HCT116 (cell line): ENCODE results near the gene DPH3.

Experiments used
- CTCF ChIP-seq, 3 experiments: fragments of 200-600 bp in 1 of 3; sonication (generic) in 1 of 3; IDR thresholded peaks in 2 of 3; conservative IDR thresholded peaks in 1 of 3; 2 replicates each; pipeline ENCODE4 v1.5.1; 2012 to 2017; ENCODE audit warnings: low read depth in 2 of 3, low read length in 2 of 3, antibody characterized with exemption in 1 of 3, borderline replicate concordance in 1 of 3, control low read depth in 1 of 3, mild to moderate bottlenecking in 1 of 3, mixed read lengths in 1 of 3, mixed run types in 1 of 3, moderate library complexity in 1 of 3; ENCODE audit not compliant: insufficient read depth in 1 of 3
- EZH2 ChIP-seq: fragments of 200-600 bp; sonication (generic); IDR thresholded peaks from 2 replicates; pipeline ENCODE4 v1.6.1; 2017; ENCODE audit warnings: antibody characterized with exemption, mixed run types
- FOSL1 ChIP-seq: IDR thresholded peaks from 2 replicates; pipeline ENCODE4 v1.6.1; 2012; ENCODE audit warnings: low read depth
- JUND ChIP-seq: IDR thresholded peaks from 2 replicates; pipeline ENCODE4 v1.6.1; 2012
- POLR2A ChIP-seq: IDR thresholded peaks from 2 replicates; pipeline ENCODE4 v1.7.0; 2011; ENCODE audit warnings: borderline replicate concordance; ENCODE audit not compliant: insufficient read depth, insufficient read length; ENCODE audit errors: extremely low read depth
- RAD21 ChIP-seq: IDR thresholded peaks from 2 replicates; pipeline ENCODE4 v1.6.1; 2012; ENCODE audit warnings: low read depth, mild to moderate bottlenecking
- SRF ChIP-seq: IDR thresholded peaks from 2 replicates; pipeline ENCODE4 v1.6.1; 2012; ENCODE audit warnings: low read depth
- ZNF274 ChIP-seq: fragments of 200-500 bp; sonication (Bioruptor generic); IDR thresholded peaks from 2 replicates; pipeline ENCODE4 v1.6.1; 2014; ENCODE audit warnings: mild to moderate bottlenecking, low read depth, low read length, inconsistent platforms

- TF ChIP-seq POLR2A (no peak), ZNF274 (no peak), CTCF (IDR thresholded peaks at IDR 0.05 in 2 of 3, conservative IDR thresholded peaks at IDR 0.05 in 1 of 3; ENCODE audit: borderline replicate concordance in 1 of 3, insufficient read depth in 1 of 3, low read depth in 2 of 3, low read length in 2 of 3) (no peak), JUND (no peak), EZH2 (no peak), FOSL1 (no peak), RAD21 (no peak), SRF (no peak)
Observed at GRCh38 chr3:16284633-16285032, 19.9 kb upstream of the DPH3 start.
